Caco-2 (cell line): ENCODE data around the gene PAK1. TPM values are rescaled to one million over a fixed set of nuclear protein-coding genes. Genes with fewer than 3 reads are reported as not detected.

ENCODE experiments used
- BruUV-seq: library from RNA; stranded (reverse); fragments of 400-500 nt; replicated peaks from 2 replicates; lab custom pipeline; 2021; lab: Mats Ljungman, UMichigan
- CTCF ChIA-PET: fragments of 300-600 bp; sonication (Branson Sonifier 250); formaldehyde crosslinking; loops from one replicate; lab custom pipeline; 2022; ENCODE audit warnings: antibody characterized with exemption; lab: Charles Lee
- POLR2A ChIA-PET: fragments of 300-600 bp; sonication (Branson Sonifier 250); formaldehyde crosslinking; loops from one replicate; lab custom pipeline; 2022; ENCODE audit warnings: antibody characterized with exemption; lab: Charles Lee
- DNase-seq, 2 experiments: peaks; one replicate each; pipeline versions ENCODE4 v3.0.0 to v3.0.0-alpha.2; 2020 to 2022
- H3K27me3 ChIP-seq: replicated peaks from 2 replicates; pipeline ENCODE4 v1.6.0; 2011; ENCODE audit warnings: low read length; ENCODE audit not compliant: control insufficient read depth, insufficient read depth
- H3K36me3 ChIP-seq: 2 replicates; pipeline ENCODE4 v1.5.1; 2011; ENCODE audit warnings: low read length; ENCODE audit not compliant: control insufficient read depth, insufficient read depth
- H3K4me1 ChIP-seq: fragments of 250-450 bp; sonication (Bioruptor Pico); 2 replicates; pipeline ENCODE4 v1.5.1; 2020; ENCODE audit warnings: mild to moderate bottlenecking
- H3K4me3 ChIP-seq: 2 replicates; pipeline ENCODE4 v1.5.1; 2011; ENCODE audit warnings: low read depth, mild to moderate bottlenecking, control low read depth, low read length
- H3K9me3 ChIP-seq: fragments of 250-450 bp; sonication (Bioruptor Pico); 2 replicates; pipeline ENCODE4 v1.5.1; 2020; ENCODE audit warnings: mild to moderate bottlenecking, moderate library complexity
- H3K27ac Mint-ChIP-seq: one replicate; pipeline ENCODE4 v1.8.0; 2022; ENCODE audit warnings: mixed read lengths; ENCODE audit not compliant: unreplicated experiment
- H3K27me3 Mint-ChIP-seq: one replicate; pipeline ENCODE4 v1.8.0; 2022; ENCODE audit warnings: mixed read lengths; ENCODE audit not compliant: insufficient read depth, unreplicated experiment
- H3K36me3 Mint-ChIP-seq: one replicate; pipeline ENCODE4 v1.8.0; 2022; ENCODE audit warnings: mild to moderate bottlenecking, mixed read lengths; ENCODE audit not compliant: insufficient read depth, unreplicated experiment
- H3K4me1 Mint-ChIP-seq: one replicate; pipeline ENCODE4 v1.8.0; 2022; ENCODE audit warnings: low read depth, mixed read lengths; ENCODE audit not compliant: unreplicated experiment
- H3K4me3 Mint-ChIP-seq: one replicate; pipeline ENCODE4 v1.8.0; 2022; ENCODE audit warnings: mild to moderate bottlenecking, moderate library complexity, mixed read lengths; ENCODE audit not compliant: unreplicated experiment
- H3K9me3 Mint-ChIP-seq: one replicate; pipeline ENCODE4 v1.8.0; 2022; ENCODE audit warnings: mixed read lengths; ENCODE audit not compliant: unreplicated experiment
- intact Hi-C: fragments of 100-400 bp; cut with micrococcal nuclease; formaldehyde crosslinking; loops from one replicate; pipeline ENCODE4 v1.10.0; 2022; ENCODE audit not compliant: unreplicated experiment
- total RNA-seq: library from RNA; stranded (reverse); gene quantifications from 2 replicates; pipeline ENCODE4 v1.2.3, GENCODE V29; 2022
- TF ChIP-seq, protein P1 (sequence below), 2 experiments: fragments of 200-600 bp in 1 of 2; IDR thresholded peaks; 1 replicate in 1 of 2; 2 replicates in 1 of 2; pipeline versions ENCODE4 v1.5.1 to v1.8.0; 2011 to 2022; ENCODE audit warnings: antibody characterized with exemption in 1 of 2, control low read depth in 1 of 2, inconsistent platforms in 1 of 2, low read depth in 1 of 2, low read length in 1 of 2, mild to moderate bottlenecking in 1 of 2, moderate library complexity in 1 of 2; ENCODE audit not compliant: insufficient read depth in 1 of 2, severe bottlenecking in 1 of 2, unreplicated experiment in 1 of 2

PAK1 gene
- total RNA-seq, 1 experiment from 2014 or later = 81.1 TPM

DNA sequence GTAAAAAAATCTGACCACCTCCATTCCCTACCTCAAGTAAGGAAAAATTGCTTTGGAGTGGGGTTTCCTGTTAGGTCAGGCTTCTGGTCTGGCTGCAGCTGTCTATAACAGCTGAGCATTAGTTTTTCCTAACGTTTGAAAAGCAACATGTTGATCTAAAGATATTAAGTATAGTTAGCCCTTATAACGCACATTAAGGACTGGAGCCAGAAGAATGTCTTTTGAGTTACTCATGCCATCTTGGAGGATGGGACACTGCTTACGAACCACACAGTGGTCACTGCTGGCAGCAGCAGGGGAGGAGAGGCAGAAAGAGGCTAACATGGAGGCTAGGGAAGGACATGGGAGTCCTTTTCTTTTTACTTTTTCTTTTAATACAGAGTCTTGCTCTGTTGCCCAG, 128.3 kb downstream of the PAK1 start:
- no peaks in the 10 kb centered on the region for H3K36me3 ChIP-seq
- CTCF ChIA-PET = no interaction called here
- no peak for DNase-seq

DNA sequence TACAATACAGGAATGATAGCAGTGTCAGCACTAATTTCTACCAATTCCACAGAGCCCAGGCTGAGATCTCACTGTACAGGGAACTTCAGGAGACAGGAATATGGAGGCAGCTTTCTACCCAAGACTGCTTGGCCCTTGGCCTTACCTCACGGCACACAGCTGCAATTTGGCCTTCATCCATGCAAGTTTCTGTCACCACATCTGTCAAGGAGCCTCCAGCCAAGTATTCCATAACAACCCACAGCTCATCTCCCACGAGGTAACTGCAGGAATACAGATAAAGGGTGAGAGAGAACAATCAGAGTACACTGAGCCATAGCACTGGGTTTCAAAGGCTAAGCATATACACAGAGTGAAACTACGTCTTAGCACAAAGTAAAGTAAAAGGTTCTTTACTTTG, 133.4 kb downstream of the PAK1 start:
- peaks cover 22% of the 10 kb centered on the region for H3K36me3 Mint-ChIP-seq
- intact Hi-C loops = no loop called here

More for the DNA sequence above, 128.3 kb downstream of the PAK1 start:
- no peaks in the 10 kb centered on the region for H3K9me3 ChIP-seq
- POLR2A ChIA-PET = no interaction called here
- no peaks in the 10 kb centered on the region for H3K27me3 Mint-ChIP-seq
- no TSS peak for BruUV-seq
- H3K27me3 ChIP-seq = no peaks in the 10 kb centered on the region
- intact Hi-C loops = no loop called here
- TF ChIP-seq, protein P1, sequence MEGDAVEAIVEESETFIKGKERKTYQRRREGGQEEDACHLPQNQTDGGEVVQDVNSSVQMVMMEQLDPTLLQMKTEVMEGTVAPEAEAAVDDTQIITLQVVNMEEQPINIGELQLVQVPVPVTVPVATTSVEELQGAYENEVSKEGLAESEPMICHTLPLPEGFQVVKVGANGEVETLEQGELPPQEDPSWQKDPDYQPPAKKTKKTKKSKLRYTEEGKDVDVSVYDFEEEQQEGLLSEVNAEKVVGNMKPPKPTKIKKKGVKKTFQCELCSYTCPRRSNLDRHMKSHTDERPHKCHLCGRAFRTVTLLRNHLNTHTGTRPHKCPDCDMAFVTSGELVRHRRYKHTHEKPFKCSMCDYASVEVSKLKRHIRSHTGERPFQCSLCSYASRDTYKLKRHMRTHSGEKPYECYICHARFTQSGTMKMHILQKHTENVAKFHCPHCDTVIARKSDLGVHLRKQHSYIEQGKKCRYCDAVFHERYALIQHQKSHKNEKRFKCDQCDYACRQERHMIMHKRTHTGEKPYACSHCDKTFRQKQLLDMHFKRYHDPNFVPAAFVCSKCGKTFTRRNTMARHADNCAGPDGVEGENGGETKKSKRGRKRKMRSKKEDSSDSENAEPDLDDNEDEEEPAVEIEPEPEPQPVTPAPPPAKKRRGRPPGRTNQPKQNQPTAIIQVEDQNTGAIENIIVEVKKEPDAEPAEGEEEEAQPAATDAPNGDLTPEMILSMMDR (IDR thresholded peaks at IDR 0.05; ENCODE audit: insufficient read depth in 1 of 2, low read depth in 1 of 2, low read length in 1 of 2, severe bottlenecking in 1 of 2, unreplicated experiment in 1 of 2) = no peak
- H3K4me1 ChIP-seq = no peaks in the 10 kb centered on the region
- no peak overlapping the region for H3K27ac Mint-ChIP-seq
- H3K4me3 ChIP-seq = no peak overlapping the region
- no peaks in the 10 kb centered on the region for H3K4me1 Mint-ChIP-seq
- H3K36me3 Mint-ChIP-seq = peaks cover 29% of the 10 kb centered on the region
- H3K9me3 Mint-ChIP-seq = no peaks in the 10 kb centered on the region
- no peak overlapping the region for H3K4me3 Mint-ChIP-seq

DNA sequence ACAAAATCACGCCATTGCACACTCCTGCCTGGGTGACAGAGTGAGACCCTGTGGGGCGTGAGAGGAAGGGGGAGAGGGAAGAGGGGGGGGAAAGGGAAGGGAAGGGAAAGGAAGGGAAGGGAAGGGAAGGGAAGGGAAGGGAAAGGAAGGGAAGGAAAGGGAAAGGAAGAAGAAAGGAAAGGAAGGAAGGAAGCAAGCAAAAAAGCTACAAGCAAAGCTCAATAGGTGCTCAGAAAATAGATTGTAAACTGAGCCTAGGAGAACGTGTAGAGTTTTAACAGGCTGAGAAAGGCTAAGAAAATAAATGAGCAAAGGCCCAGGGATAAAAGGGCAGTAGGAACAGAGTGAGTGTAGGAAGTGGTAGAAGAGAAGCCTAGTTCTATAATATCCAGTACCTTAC, 141.6 kb downstream of the PAK1 start:
- Histone ChIP-seq H3K9me3 (peaks cover 8% of the 10 kb centered on the region; the same call in 1 of the 2 replicates), H3K4me1 (no peaks in the 10 kb centered on the region), H3K4me3 (no peak overlapping the region), H3K36me3 (peaks cover 7% of the 10 kb centered on the region), H3K27me3 (no peaks in the 10 kb centered on the region)
- TF ChIP-seq, protein P1 (IDR thresholded peaks at IDR 0.05; ENCODE audit: insufficient read depth in 1 of 2, low read depth in 1 of 2, low read length in 1 of 2, severe bottlenecking in 1 of 2, unreplicated experiment in 1 of 2) = no peak
- Mint-ChIP-seq H3K27me3 (no peaks in the 10 kb centered on the region), H3K9me3 (no peaks in the 10 kb centered on the region), H3K4me3 (no peak overlapping the region), H3K27ac (no peak overlapping the region), H3K4me1 (no peaks in the 10 kb centered on the region), H3K36me3 (peaks cover 27% of the 10 kb centered on the region)
- POLR2A ChIA-PET = interaction anchor here (0.6 kb wide), 1 partner anchor 13 kb away, joined by 4 read pairs; no protein-coding TSS in a partner anchor
- BruUV-seq = no TSS peak
- intact Hi-C loops = no loop called here
- CTCF ChIA-PET = no interaction called here
- DNase-seq = no peak

More for the DNA sequence above, 133.4 kb downstream of the PAK1 start:
- Histone ChIP-seq H3K4me3 (no peak overlapping the region), H3K4me1 (no peaks in the 10 kb centered on the region), H3K9me3 (no peaks in the 10 kb centered on the region), H3K27me3 (no peaks in the 10 kb centered on the region), H3K36me3 (0 out of 2 replicates have a peak, but pooled peaks cover 2% of the 10 kb centered on the region)
- H3K4me1 Mint-ChIP-seq = no peaks in the 10 kb centered on the region
- BruUV-seq = no TSS peak
- ChIA-PET POLR2A (no interaction called here), CTCF (no interaction called here)
- no peaks in the 10 kb centered on the region for H3K27me3 Mint-ChIP-seq
- DNase-seq = no peak
- H3K27ac Mint-ChIP-seq = no peak overlapping the region
- TF ChIP-seq, protein P1 (IDR thresholded peaks at IDR 0.05; ENCODE audit: insufficient read depth in 1 of 2, low read depth in 1 of 2, low read length in 1 of 2, severe bottlenecking in 1 of 2, unreplicated experiment in 1 of 2) = no peak
- H3K4me3 Mint-ChIP-seq = no peak overlapping the region
- H3K9me3 Mint-ChIP-seq = no peaks in the 10 kb centered on the region
